ENCODE measurements around the gene SLC22A1. TPM values are rescaled to one million over a fixed set of nuclear protein-coding genes. Genes with fewer than 3 reads are reported as not detected.

The SLC22A1 gene
- total and polyA plus RNA-seq, 2 donors (not counting 3 experiments of a cell fraction or from before 2014, with no cell fraction given), result 0.04 TPM; not detected in 1

DNA sequence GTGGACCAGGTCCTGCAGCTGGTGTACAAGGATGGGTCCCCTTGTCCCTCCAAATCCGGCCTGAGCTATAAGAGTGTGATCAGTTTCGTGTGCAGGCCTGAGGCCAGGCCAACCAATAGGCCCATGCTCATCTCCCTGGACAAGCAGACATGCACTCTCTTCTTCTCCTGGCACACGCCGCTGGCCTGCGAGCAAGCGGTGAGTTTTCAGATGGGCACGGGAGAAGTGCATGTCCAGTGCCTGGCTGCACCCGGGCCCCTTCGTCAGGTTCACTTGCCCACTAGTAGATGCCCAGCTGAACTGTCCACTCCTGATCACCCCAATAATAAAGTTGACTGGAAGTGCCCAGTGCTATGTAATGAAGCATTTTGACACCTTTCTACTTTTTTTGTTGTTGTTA, 48.3 kb upstream of the SLC22A1 start:
- H3K36me3 ChIP-seq (ENCODE audit: control insufficient read depth in 2 of 2, extremely low read depth in 1 of 2, insufficient read depth in 2 of 2, low read length in 2 of 2), result peaks cover 0 to 40% of the 10 kb centered on the region in 2 experiments
- no peak for DNase-seq (ENCODE audit: low read depth, low spot score)
- intact Hi-C loops (cut with micrococcal nuclease), result no loop called here

More for the DNA sequence above, 48.3 kb upstream of the SLC22A1 start:
- ChIA-PET CTCF (interaction anchor here (3.3 kb wide), 1 partner anchor 210 kb away, joined by 11 read pairs; no protein-coding TSS in a partner anchor), POLR2A (no interaction called here)
- Histone ChIP-seq H3K27ac (ENCODE audit: insufficient read depth, low read depth, low read length) (no peak overlapping the region), H3K9me3 (replicated peaks; ENCODE audit: control insufficient read depth, insufficient read depth, low read length) (no peaks in the 10 kb centered on the region), H3K4me2 (ENCODE audit: insufficient read depth, low read length) (no peak overlapping the region), H3K4me1 (ENCODE audit: control insufficient read depth, extremely low read depth, insufficient read depth, low read length) (no peaks in the 10 kb centered on the region), H4K20me1 (replicated peaks; ENCODE audit: control insufficient read depth, extremely low read depth, insufficient read depth, low read length) (no peaks in the 10 kb centered on the region), H3K79me2 (ENCODE audit: control insufficient read depth, insufficient read depth, low read length) (no peaks in the 10 kb centered on the region), H3K27me3 (ENCODE audit: control insufficient read depth in 2 of 2, insufficient read depth in 2 of 2, low read length in 2 of 2) (no peaks in the 10 kb centered on the region), H3K9ac (replicated peaks; ENCODE audit: extremely low read depth, insufficient read depth, low read length) (no peak overlapping the region), H2AFZ (ENCODE audit: low read depth, low read length) (no peak overlapping the region), H3K9me1 (replicated peaks; ENCODE audit: control insufficient read depth, extremely low read depth, insufficient read depth, low read length) (no peaks in the 10 kb centered on the region), H3K4me3 (replicated peaks in 1 of 3; ENCODE audit: insufficient read depth in 1 of 3, low read depth in 1 of 3, low read length in 3 of 3) (no peak overlapping the region)
- FAIRE-seq, result no peak
- TSS peak; percentile 30 for BruUV-seq (replicated peaks)
- dilution Hi-C loops (cut with MboI; ENCODE audit: extremely low pct_ligation_motif_present, low sequenced_read_pairs), result no loop called here
- no peak for TF ChIP-seq JUN (IDR thresholded peaks at IDR 0.05; ENCODE audit: borderline replicate concordance, insufficient read depth, insufficient read length, low read depth)
- TF ChIP-seq EZH2 (IDR thresholded peaks at IDR 0.05; ENCODE audit: borderline replicate concordance, low read depth, low read length, severe bottlenecking), result no peak
- no peak for TF ChIP-seq POLR2A (IDR thresholded peaks at IDR 0.05; ENCODE audit: low read depth, low read length)
- TF ChIP-seq FOS (IDR thresholded peaks at IDR 0.05; ENCODE audit: borderline replicate concordance, insufficient read depth, low read length), result no peak
- TF ChIP-seq, protein P1, sequence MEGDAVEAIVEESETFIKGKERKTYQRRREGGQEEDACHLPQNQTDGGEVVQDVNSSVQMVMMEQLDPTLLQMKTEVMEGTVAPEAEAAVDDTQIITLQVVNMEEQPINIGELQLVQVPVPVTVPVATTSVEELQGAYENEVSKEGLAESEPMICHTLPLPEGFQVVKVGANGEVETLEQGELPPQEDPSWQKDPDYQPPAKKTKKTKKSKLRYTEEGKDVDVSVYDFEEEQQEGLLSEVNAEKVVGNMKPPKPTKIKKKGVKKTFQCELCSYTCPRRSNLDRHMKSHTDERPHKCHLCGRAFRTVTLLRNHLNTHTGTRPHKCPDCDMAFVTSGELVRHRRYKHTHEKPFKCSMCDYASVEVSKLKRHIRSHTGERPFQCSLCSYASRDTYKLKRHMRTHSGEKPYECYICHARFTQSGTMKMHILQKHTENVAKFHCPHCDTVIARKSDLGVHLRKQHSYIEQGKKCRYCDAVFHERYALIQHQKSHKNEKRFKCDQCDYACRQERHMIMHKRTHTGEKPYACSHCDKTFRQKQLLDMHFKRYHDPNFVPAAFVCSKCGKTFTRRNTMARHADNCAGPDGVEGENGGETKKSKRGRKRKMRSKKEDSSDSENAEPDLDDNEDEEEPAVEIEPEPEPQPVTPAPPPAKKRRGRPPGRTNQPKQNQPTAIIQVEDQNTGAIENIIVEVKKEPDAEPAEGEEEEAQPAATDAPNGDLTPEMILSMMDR (IDR thresholded peaks at IDR 0.05; ENCODE audit: extremely low read depth in 1 of 2, insufficient read depth in 1 of 2, low read depth in 1 of 2, low read length in 2 of 2), result no peak
- no peak for TF ChIP-seq POLR2AphosphoS5 (IDR thresholded peaks at IDR 0.05; ENCODE audit: insufficient read depth, low read depth, low read length)
- TF ChIP-seq, protein P2, sequence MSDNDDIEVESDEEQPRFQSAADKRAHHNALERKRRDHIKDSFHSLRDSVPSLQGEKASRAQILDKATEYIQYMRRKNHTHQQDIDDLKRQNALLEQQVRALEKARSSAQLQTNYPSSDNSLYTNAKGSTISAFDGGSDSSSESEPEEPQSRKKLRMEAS (IDR thresholded peaks at IDR 0.05; ENCODE audit: insufficient read depth, insufficient read length), result no peak
- TF ChIP-seq MYC (IDR thresholded peaks at IDR 0.05; ENCODE audit: low read depth, low read length), result no peak
- no peak for TF ChIP-seq GATA2 (IDR thresholded peaks at IDR 0.05; ENCODE audit: insufficient read depth, insufficient read length, low read depth, low read length)

Data from endothelial cell of umbilical vein (primary cell).